ENCODE results near the gene TAX1BP1. TPM values are rescaled to one million over a fixed set of nuclear protein-coding genes. Genes with fewer than 3 reads are reported as not detected.

The TAX1BP1 gene
- total and polyA plus RNA-seq, 2 donors (not counting 3 experiments of a cell fraction or from before 2014, with no cell fraction given) = 77.7 to 93.2 TPM

- Histone ChIP-seq H3K36me3 (ENCODE audit: control insufficient read depth in 2 of 2, extremely low read depth in 1 of 2, insufficient read depth in 2 of 2, low read length in 2 of 2) (no peaks in the 10 kb centered on the region), H4K20me1 (replicated peaks; ENCODE audit: control insufficient read depth, extremely low read depth, insufficient read depth, low read length) (no peaks in the 10 kb centered on the region), H3K79me2 (ENCODE audit: control insufficient read depth, insufficient read depth, low read length) (no peaks in the 10 kb centered on the region), H3K4me2 (ENCODE audit: insufficient read depth, low read length) (peak overlapping the region; percentile 36), H3K9ac (replicated peaks; ENCODE audit: extremely low read depth, insufficient read depth, low read length) (peak overlapping the region; percentile 45), H3K27ac (ENCODE audit: insufficient read depth, low read depth, low read length) (peak overlapping the region; percentile 95), H3K4me3 (replicated peaks in 1 of 3; ENCODE audit: insufficient read depth in 1 of 3, low read depth in 1 of 3, low read length in 3 of 3) (peak overlapping the region in 1 of 3 experiments; percentile 9), H3K27me3 (ENCODE audit: control insufficient read depth in 2 of 2, insufficient read depth in 2 of 2, low read length in 2 of 2) (no peaks in the 10 kb centered on the region), H3K4me1 (ENCODE audit: control insufficient read depth, extremely low read depth, insufficient read depth, low read length) (peaks cover 34% of the 10 kb centered on the region), H3K9me3 (replicated peaks; ENCODE audit: control insufficient read depth, insufficient read depth, low read length) (no peaks in the 10 kb centered on the region), H2AFZ (ENCODE audit: low read depth, low read length) (no peak overlapping the region), H3K9me1 (replicated peaks; ENCODE audit: control insufficient read depth, extremely low read depth, insufficient read depth, low read length) (no peaks in the 10 kb centered on the region)
- CTCF ChIA-PET = interaction anchor here (0.9 to 1.6 kb wide), 3 partner anchors 12 to 98 kb away, joined by 3 to 4 read pairs (median 3); no protein-coding TSS in a partner anchor
- dilution Hi-C loops (cut with MboI; ENCODE audit: extremely low pct_ligation_motif_present, low sequenced_read_pairs) (no loop called here), intact Hi-C loops (cut with micrococcal nuclease) (no loop called here)
- POLR2A ChIA-PET = interaction anchor here (0.7 kb wide), 1 partner anchor 1149 kb away, joined by 4 read pairs; no protein-coding TSS in a partner anchor
- no TSS peak for BruUV-seq (replicated peaks)
- no peak for FAIRE-seq
- peak; percentile 79 for DNase-seq (ENCODE audit: low read depth, low spot score)
- TF ChIP-seq MAX (IDR thresholded peaks at IDR 0.05; ENCODE audit: insufficient read depth, insufficient read length) (no peak), EZH2 (IDR thresholded peaks at IDR 0.05; ENCODE audit: borderline replicate concordance, low read depth, low read length, severe bottlenecking) (no peak), POLR2A (IDR thresholded peaks at IDR 0.05; ENCODE audit: low read depth, low read length) (no peak), MYC (IDR thresholded peaks at IDR 0.05; ENCODE audit: low read depth, low read length) (no peak), CTCF (IDR thresholded peaks at IDR 0.05; ENCODE audit: extremely low read depth in 1 of 2, insufficient read depth in 1 of 2, low read depth in 1 of 2, low read length in 2 of 2) (no peak), FOS (IDR thresholded peaks at IDR 0.05; ENCODE audit: borderline replicate concordance, insufficient read depth, low read length) (no peak), POLR2AphosphoS5 (IDR thresholded peaks at IDR 0.05; ENCODE audit: insufficient read depth, low read depth, low read length) (no peak), JUN (IDR thresholded peaks at IDR 0.05; ENCODE audit: borderline replicate concordance, insufficient read depth, insufficient read length, low read depth) (no peak), GATA2 (IDR thresholded peaks at IDR 0.05; ENCODE audit: insufficient read depth, insufficient read length, low read depth, low read length) (no peak)
Measured at GRCh38 chr7:27872356-27873275, 132.7 kb downstream of the TAX1BP1 start.

Data from endothelial cell of umbilical vein (primary cell).